ENCODE measurements around the gene GMEB2.
A peak's percentile ranks its signal among the peaks of the same experiment; 100 is the strongest.
"Not testable (repeated sequence)": the region's sequence is repeated elsewhere in the genome, so short reads cannot be mapped to it uniquely, and the experiment has no call there.

The GMEB2 gene, protein sequence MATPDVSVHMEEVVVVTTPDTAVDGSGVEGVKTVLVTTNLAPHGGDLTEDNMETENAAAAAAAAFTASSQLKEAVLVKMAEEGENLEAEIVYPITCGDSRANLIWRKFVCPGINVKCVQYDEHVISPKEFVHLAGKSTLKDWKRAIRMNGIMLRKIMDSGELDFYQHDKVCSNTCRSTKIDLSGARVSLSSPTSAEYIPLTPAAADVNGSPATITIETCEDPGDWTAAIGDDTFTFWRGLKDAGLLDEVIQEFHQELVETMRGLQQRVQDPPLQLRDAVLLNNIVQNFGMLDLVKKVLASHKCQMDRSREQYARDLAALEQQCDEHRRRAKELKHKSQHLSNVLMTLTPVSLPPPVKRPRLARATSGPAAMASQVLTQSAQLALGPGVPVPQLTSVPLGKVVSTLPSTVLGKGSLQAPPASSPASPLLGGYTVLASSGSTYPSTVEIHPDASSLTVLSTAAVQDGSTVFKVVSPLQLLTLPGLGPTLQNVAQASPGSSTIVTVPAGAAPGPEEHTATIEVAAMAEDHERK

GRCh38 chr20:63626424-63627128, at the start of gene GMEB2:
Gene GMEB2 (minus strand): TSS chr20:63627101. CDS start chr20:63619397, 7,704 bp downstream.
- DNase-seq = peak; percentile 71

GRCh38 chr20:63675681-63676368, 48.9 kb upstream of the GMEB2 start:
- no peak for DNase-seq

GRCh38 chr20:63673951-63674350, 47.0 kb upstream of the GMEB2 start:
- no peak for DNase-seq

DNA sequence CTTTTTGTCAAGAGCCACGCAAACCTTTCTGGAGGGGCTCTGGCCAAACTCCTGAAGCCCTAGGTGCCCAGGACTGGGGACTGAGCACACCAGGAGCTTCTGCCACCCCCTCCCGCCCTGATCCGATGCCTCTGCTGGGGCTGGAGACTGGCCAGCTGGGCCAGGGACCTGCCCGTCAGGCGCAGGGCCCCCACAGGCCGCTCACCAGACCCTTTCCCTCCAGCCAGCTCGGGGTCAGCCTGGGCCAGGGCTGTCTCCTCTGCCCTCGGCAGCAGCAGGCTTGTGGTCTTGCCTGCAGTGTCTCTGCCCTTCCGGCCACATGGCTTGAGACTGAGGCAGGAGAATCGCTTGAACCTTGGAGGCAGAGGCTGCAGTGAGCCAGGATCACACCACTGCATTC, 45.8 kb upstream of the GMEB2 start:
- DNase-seq = no peak

GRCh38 chr20:63671695-63672094, 44.8 kb upstream of the GMEB2 start:
- not testable (repeated sequence) for DNase-seq

DNA sequence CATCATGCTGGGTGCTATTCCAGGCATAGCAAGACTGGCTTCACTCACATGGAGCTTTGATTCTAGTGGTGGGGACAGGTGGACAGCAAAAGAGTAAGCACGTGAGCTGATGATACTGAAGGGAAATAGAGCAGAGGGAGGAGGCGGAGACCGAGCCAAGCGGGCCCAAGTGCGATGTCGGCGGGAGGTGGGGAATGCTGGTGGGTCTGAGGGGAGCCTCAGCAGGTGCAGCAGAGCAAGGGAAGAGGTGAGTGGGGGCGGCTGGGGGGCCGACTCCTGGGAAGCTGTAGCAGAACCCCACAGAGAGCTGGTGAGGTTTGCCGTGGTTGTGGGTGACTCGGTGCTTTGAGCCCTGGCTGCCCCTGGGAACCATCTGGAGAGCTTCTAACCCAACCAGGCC, 41.5 kb upstream of the GMEB2 start:
- DNase-seq = no peak

DNA sequence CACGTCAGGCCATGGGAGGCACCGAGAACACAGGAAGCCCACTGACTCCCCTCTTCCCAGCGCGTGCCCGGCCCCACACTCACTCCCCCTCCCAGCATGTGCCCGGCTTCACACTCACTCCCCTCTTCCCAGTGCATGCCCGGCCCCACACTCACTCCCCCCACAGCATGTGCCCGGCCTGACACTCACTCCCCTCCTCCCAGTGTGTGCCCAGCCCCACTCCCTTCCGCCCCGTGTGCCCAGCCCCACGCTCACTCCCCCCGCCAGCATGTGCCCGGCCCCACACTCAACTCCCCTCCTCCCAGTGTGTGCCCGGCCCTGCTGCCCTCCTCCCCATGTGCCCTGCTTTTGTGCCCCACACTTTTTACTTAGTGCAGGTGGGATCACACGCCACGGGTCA, 41.0 kb upstream of the GMEB2 start:
- DNase-seq = no peak

- no peak for DNase-seq
Observed at GRCh38 chr20:63665708-63666107, 38.8 kb upstream of the GMEB2 start.

DNA sequence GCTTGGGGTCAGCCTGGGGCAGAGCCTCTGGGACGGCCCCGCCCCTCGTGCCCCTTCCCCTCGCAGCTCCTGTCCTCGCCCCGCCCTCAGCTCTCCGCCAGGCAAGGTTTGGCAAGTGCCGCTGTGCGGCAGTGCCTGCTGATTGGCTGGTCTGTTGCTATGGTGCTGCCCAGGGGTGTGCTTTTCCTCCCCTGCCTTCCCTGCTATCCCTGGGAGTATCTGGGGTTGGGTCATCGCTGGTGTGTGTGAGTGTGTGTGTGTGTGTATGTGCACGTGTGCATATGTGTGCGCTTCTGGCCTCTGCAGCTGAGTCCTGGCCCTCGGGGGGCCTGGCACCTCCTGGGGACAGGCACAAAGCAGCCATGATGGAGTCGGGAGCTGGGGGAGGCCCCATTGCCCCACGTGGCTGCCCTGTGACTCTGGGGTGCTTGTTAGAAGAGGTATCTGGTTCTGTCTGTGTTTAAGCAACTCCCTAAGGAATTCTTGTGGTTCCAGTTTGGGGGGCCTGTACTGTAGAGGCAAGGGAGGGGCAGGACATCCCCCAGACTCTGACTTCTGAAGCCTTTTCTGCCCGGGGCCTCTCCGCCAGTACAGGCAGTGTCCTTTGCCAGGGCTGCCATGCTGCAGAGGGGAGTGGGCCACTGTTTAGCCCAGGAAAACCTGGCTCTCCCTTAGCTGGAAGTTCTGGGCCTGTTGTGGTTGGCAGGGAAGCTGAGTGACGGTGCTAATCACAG, 38.1 kb upstream of the GMEB2 start:
- DNase-seq = peak; percentile 18

DNA sequence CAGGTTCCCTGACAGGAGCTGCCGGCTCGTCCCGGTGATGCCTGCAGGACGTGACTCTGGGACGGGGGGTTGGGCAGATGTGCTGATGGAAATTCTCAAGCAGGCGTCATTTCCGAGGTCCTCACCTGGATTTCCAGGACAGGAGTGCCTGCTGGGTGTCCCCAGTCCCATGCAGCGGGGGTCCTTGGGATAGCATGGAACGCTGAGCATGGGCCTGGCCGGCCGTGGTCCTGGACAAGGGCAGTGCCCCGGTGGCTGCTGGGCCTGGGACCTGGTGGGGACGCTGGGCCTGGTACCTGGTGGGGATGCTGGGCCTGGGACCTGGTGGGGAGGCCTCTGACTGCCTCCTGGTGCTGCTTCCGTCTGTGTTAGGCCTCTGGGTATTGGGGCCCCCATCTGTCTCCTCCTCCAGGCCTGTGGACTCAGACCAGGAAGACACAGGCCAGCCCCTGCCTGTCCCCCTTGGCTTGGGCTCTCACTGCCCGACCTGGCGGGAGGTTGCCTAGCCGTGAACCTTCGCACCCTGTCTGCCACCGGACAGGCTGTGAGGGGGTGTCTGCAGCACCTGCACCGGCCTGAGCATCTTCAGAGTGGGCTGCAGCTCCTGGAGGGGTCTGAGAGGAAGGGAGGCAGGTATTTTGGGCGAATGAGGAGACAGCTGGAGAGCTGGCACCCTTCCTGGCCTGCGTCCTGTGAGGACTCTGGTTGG, 37.4 kb upstream of the GMEB2 start:
- DNase-seq = no peak

- DNase-seq = no peak
Observed at GRCh38 chr20:63663332-63664066, 36.6 kb upstream of the GMEB2 start.

GRCh38 chr20:63662813-63663189, 35.9 kb upstream of the GMEB2 start:
- no peak for DNase-seq

DNA sequence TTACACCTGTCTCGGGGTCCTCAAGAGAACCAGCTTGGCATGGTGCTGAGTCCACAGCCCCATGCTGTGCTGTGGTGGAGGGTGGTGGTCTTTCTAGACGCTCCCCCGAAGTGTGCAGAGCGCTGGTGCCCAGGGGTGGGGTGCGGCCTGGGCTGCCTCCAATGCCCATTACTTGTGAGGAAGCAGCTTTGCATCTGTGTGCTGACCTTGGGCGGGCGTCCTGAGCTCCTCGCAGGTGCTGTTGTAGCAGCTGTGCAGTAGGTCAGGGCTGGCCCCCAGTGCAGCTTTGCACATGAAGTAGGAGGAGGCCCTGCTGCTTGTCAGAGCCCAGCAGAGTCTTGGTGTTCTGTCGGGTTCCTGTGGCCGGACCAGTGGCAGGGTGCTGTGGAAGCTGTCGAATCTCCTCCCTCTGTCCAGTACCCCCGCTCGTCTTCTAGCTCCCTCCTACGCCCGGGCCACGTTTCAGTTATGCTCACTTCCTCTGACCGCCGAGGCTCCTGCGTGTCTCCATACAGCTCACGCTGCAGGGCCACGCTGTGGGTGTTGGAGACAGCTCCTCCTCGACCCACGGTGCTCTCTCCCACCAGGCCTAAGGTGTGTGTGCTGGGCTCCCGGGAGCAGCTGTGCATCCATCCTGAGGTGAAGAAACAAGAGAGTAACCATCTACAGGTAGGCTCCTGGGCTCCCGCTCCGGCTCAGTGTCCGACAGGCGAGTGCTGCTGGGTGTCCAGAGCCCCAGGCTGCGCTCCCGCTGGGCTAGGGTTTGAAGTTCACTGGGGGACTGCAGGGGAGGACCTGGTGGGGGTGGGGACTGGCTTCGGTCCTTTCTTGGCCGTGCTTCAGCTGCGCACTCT, 35.3 kb upstream of the GMEB2 start:
- DNase-seq = no peak

- DNase-seq = no peak
Observed at GRCh38 chr20:63661108-63661507, 34.2 kb upstream of the GMEB2 start.

DNA sequence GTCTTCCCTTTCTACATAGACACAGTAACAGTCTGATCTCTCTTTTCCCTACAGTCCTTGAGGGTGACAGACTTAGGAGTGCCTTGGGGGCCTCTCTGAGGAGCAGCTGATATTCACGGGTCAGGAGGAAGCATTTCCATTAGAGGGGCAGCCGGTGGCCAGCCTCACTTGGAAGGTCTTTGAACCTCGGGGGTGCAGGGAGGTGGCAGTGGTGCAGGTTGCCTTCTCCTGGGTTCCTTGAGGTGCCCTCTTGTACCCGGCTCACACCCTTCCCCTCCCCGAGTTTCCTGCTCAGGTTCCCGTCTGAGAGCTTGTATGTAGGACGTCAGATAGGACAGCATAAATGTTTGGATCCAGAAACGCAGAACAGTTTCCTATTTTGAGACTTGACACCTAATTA, 33.7 kb upstream of the GMEB2 start:
- DNase-seq = no peak

- not testable (repeated sequence) for DNase-seq
Observed at GRCh38 chr20:63660174-63660573, 33.3 kb upstream of the GMEB2 start.

- no peak for DNase-seq
Observed at GRCh38 chr20:63659370-63659769, 32.5 kb upstream of the GMEB2 start.

DNA sequence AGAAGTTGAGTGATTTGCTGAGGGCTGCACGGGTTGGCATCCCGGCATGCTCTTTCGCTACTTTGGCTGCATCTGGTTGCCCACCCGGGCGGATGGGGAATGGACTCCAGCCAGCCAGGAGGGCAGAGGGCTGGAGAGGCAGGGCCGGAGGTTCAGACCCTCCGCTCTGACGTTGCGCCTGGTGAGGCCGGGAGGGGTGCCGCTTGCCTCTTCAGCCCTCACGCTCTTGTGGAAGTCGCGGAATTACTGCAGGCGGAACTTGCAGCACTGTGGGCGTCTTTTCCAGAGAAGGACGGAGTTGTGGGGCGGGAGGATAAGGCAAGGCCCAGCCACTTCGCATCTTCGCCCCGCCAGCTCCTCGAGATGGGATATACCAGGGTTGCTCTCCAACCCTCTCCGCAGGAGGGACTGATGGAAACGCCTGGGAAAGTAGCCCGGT, 31.9 kb upstream of the GMEB2 start:
- peak; percentile 28 for DNase-seq

DNA sequence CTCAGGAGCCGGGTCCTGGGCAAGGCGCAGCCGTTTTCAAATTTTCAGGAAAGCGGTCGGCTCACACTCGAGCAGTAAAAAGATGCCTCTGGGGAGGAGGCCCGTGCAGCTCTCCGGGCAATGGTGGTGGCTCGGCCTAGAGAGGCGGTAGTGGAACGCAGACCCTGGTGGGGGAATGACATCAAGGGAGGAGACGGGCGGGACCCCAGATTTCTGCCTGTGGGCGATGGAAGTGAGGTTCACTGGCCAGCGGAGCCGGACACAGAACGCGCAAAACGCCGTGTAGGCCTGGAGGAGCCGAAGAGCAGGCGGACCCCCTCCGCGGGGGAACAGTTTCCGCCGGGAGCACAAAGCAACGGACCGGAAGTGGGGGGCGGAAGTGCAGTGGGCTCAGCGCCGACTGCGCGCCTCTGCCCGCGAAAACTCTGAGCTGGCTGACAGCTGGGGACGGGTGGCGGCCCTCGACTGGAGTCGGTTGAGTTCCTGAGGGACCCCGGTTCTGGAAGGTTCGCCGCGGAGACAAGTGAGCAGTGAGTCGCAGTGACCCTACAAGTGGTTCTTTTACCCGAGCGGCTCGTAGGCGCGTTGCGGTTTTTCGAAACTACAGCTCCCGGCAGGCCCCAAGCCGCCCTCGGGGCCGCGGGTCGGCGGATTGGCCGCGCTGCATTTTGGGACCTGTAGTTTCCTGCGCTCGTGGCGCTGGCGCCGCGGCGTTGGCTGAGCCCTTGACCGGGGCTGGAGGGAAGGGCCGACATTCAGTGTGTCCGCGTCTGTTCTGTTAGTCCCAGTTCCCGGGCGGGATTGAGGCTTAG, 31.2 kb upstream of the GMEB2 start, which contains the start of gene RTEL1:
Gene RTEL1 (plus strand): TSS at position 376 of the 812 bp plus-strand sequence. CDS start 1,091 bp downstream, outside the sequence.
- peak; percentile 87 for DNase-seq
